Activated CD4-positive, alpha-beta T cell treated with anti-CD3 and anti-CD28 coated beads for 4 hours (primary cell): Measurements from ENCODE around the gene CTU2.
"Not testable (repeated sequence)": the region's sequence is repeated elsewhere in the genome, so short reads cannot be mapped to it uniquely, and the experiment has no call there.

ENCODE experiments used
- DNase-seq, 2 donors: peaks; one replicate each; pipeline ENCODE4 v3.0.0-alpha.2; 2020

The CTU2 gene

GRCh38 chr16:88706229-88706964 lies at the start of gene CTU2, which contains the start of gene RNF166:
TSS of gene CTU2 (plus strand) at chr16:88706503. CDS start at chr16:88706531, 28 bp downstream.
TSS of gene RNF166 (minus strand) at chr16:88706408. CDS start at chr16:88706325, 83 bp downstream.
- peak; percentile 90 to 93 for DNase-seq

DNA sequence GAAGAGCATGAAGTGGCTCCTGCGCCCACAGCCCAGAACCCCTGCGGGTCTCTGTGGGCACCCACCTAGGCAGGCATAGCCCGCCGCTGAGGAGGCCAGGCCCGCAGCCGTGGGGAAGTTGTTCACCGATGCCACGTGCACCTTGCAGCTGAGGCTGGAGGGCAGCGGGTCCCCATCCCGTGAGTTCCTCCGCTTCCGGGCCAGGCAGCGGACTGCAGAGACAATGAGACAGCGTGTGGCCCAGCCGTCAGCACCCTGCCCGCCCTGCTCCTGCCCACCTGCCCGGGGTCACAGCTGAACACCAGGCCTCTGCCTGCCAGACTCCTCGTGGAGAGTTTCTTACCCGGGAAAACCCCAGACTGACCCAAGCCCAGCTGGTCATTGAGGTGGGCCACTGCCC lies 48.9 kb upstream of the CTU2 start:
- no peak for DNase-seq

DNA sequence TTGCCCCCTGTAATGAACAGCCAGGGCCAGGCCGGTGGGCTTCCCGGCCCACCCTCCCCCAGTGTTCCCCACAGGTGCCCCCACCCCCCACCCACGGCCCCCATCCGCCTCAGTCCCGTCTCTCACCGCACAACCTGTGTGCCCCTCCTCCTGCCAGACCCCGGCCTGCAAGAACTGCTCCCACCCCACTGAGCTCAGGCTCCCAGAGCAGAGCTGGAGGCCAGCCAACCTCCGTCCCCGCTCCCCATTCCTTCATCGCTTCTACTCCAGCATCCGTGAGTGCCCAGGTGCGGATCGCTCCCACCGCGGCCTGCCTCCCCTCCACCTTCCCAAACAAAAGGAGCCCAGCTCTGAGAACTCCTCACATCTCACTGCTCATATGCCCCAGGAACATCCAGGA lies 47.6 kb upstream of the CTU2 start:
- DNase-seq = no peak

DNA sequence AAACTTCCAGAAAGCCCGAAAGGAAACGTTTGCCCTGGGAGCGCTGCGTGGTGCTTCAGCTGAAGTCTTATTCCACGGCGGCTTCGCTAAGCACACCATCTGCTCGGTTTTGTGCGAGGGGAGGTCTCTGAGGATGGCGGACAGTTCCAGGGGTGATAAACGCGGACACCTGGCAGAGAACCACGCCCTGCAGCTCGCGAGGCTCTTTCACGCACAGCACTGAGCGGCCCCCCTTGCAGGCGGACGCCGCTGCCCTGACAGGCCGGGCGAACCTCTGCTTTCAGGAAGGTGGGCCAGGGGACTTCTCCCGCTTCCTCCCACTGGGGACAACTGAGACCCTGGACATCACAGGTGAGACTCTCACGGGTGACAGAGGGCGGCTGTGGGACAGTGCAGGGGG lies 47.1 kb upstream of the CTU2 start:
- DNase-seq = no peak

GRCh38 chr16:88661468-88661867 lies 44.8 kb upstream of the CTU2 start:
- DNase-seq = no peak

GRCh38 chr16:88662222-88662842 lies 44.0 kb upstream of the CTU2 start:
- DNase-seq = no peak

- peak; percentile 94 for DNase-seq
Measured at GRCh38 chr16:88662843-88663606, 43.3 kb upstream of the CTU2 start, which contains the start of gene MVD. TSS of gene MVD (minus strand) at chr16:88663091. CDS start at chr16:88663080, 11 bp downstream.

- no peak for DNase-seq
Measured at GRCh38 chr16:88665148-88665547, 41.2 kb upstream of the CTU2 start.

- DNase-seq = no peak
Measured at GRCh38 chr16:88665570-88665969, 40.7 kb upstream of the CTU2 start.

DNA sequence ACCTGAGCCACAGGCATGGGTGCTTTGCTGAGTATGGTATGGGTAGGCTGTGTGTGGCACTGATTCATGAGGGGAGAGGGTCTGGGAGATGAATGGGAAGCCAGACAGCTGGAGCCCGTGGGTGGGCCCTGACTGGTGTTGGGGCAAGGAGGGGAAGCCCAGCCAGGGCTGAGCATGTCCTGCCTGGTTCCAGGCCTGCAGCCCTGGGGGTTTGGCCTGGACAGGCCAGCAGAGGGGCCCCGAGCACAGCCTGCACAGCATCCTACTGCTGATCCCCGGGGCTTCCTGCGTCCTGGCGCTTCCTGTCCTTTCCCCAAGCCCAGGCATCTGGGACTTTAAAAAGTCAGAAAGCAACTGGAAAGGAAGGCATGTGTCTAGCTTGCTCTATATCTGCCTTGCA lies 38.8 kb upstream of the CTU2 start:
- no peak for DNase-seq

DNA sequence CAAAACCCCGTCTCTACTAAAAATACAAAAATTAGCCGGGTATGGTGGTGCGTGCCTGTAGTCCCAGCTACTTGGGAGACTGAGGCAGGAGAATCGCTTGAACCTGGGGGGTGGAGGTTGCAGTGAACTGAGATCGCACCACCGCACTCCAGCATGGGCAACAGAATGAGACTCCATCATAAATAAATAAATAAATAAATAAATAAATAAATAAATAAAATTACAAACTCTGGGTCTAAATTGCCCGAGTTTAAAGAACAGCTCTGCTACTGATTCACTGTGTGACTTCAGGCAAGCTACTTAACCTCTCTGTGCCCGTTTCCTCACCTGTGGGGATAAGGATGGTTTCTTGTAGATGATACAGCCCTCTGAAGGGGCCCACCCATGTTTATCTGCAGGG lies 36.8 kb upstream of the CTU2 start:
- DNase-seq = not testable (repeated sequence)

DNA sequence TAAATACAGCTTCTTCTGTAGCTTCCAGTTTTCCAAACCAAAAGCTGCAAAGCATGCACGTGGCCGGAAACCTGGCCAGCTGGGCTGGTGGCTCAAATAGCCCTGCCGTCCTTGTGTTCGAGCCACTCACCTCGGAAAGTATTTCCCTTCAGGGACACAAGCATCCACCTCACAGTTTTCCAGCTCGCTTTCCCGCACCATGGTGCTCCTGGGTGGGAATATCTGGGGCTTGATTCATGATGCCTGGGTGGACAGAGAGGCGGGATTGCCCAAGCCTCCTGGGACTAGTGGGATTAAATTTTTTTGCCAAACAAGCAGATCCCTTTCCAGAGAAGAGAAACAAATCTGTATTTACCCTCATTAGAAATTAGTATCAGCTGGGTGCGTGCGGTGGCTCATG lies 36.3 kb upstream of the CTU2 start:
- no peak for DNase-seq

DNA sequence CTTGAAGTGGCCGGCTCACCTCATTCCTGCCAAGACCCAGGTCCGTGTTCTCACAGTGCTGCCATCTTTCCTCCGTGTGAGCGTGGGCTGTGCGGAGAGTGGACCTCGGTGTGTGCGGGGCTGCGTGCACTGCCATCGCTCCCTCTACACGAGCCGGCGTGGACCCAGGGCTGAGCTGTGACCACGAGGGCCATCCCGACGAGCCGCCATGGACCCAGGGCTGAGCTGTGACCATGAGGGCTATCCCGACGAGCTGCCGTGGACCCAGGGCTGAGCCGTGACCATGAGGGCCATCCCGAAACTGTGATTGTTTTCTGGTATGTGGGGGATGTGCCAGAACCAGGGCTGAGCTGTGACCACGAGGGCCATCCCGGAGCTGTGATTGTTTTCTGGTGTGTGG lies 34.5 kb upstream of the CTU2 start:
- DNase-seq = no peak

- DNase-seq = no peak
Measured at GRCh38 chr16:88672776-88673175, 33.5 kb upstream of the CTU2 start.

- no peak for DNase-seq
Measured at GRCh38 chr16:88673716-88674379, 32.5 kb upstream of the CTU2 start.

GRCh38 chr16:88676502-88677242 lies 29.6 kb upstream of the CTU2 start:
- DNase-seq = no peak

DNA sequence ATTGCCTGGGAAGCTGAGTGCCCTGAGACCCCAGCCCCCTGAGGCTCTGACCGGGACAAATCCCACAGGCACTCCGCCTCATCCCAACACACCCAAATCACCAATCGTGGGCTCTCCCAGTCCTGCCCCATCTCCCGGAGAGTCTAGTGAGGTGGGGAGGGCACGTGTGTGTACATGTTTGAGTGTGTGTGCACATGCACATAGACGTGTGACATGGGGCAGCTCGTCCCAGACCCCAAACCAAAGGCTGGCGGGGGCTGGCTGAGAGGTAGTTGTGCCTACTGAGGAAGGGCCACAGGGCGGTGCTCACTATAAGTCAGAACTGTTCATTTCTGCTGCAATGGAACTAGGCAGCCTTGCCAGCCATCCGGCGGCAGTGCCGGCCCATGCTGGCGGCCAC lies 28.6 kb upstream of the CTU2 start:
- no peak for DNase-seq

- DNase-seq = no peak
Measured at GRCh38 chr16:88678224-88678979, 27.9 kb upstream of the CTU2 start.

DNA sequence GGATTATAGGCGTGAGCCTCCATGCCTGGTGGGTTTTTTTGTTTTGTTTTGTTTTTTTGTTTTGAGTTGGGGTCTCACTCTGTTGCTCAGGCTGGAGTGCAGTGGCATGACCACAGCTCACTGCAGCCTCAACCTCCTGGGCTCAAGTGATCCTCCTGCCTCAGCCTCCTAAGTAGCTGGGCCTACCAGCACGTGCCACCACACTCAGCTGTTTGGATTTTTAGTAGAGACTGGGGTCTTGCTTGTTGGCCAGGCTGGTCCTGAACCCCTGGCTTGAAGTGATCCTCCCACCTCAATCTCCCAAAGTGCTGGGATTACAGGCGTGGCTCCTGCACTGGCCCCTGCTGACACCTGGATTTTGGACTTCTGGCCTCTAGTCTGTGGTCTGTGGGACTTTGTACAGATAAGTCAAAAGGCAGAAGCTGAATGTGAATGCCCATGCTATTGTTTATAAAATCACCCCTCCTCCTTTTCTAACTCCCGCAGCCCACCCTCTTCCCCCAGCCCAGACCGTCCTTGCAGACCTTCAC lies 25.7 kb upstream of the CTU2 start:
- DNase-seq = no peak

DNA sequence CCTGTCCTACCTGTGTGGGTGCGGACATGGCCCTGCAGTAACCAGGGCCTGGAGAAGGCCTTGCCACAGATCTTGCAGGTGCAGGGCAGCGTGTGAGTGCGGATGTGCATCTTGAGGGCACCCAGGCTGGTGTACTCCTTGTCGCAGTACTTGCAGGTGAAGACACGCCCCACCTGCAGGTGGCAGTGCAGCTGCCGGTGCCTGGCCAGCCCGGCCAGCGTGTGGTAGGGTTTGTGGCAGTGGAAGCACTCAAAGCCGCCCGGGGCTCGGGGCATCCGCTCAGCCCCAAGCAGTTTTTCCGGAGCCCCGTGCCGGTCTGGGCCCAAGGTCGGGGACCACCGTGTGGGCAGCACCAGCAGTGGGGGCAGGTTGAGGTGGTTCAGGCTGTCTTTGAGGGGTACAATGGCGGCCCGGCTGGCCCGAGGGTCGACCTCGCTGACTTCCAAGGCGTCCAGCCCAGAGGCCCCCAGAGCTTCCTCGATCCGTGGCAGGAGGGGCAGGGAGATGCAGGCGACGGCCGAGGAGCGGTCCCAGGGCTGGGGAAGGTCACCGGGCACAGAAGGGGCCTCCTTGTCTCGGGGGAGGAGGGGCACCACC lies 25.1 kb upstream of the CTU2 start:
- peak in 1 of 2 donors; percentile 40 for DNase-seq
